Liver (tissue), 9 donors: Measurements from ENCODE around the gene HSPG2. TPM values are rescaled to one million over a fixed set of nuclear protein-coding genes. Genes with fewer than 3 reads are reported as not detected.

ENCODE experiments used
- DNase-seq: peaks from one replicate; pipeline ENCODE4 v3.0.0-alpha.2; 2017; ENCODE audit warnings: low spot score
- H3K27ac ChIP-seq, 2 donors: one replicate each; pipeline ENCODE4 v1.7.0; 2013; ENCODE audit warnings: inconsistent platforms in 2 of 2, low read length in 2 of 2, control low read depth in 1 of 2, low read depth in 1 of 2, mild to moderate bottlenecking in 1 of 2
- H3K27me3 ChIP-seq, 4 donors: one replicate each; pipeline versions ENCODE4 v1.6.1 to v1.7.0; 2013; ENCODE audit warnings: low read length in 3 of 4, inconsistent platforms in 1 of 4, mild to moderate bottlenecking in 1 of 4, moderate library complexity in 1 of 4; ENCODE audit not compliant: control insufficient read depth in 4 of 4, insufficient read depth in 4 of 4
- H3K36me3 ChIP-seq, 4 donors: one replicate each; pipeline versions ENCODE4 v1.6.1 to v1.7.0; 2013; ENCODE audit warnings: low read length in 3 of 4, mild to moderate bottlenecking in 3 of 4, low read depth in 1 of 4, moderate library complexity in 1 of 4; ENCODE audit not compliant: control insufficient read depth in 4 of 4, insufficient read depth in 3 of 4
- H3K4me1 ChIP-seq, 4 donors: one replicate each; pipeline versions ENCODE4 v1.6.1 to v1.7.0; 2013; ENCODE audit warnings: low read length in 3 of 4, mild to moderate bottlenecking in 3 of 4, moderate library complexity in 1 of 4; ENCODE audit not compliant: control insufficient read depth in 4 of 4, insufficient read depth in 4 of 4
- H3K4me3 ChIP-seq, 3 donors: one replicate each; pipeline versions ENCODE4 v1.6.1 to v1.7.0; 2013; ENCODE audit warnings: low read length in 3 of 3, control low read depth in 1 of 3, low read depth in 1 of 3, mild to moderate bottlenecking in 1 of 3
- H3K9ac ChIP-seq, 2 donors: one replicate each; pipeline ENCODE4 v1.7.0; 2013; ENCODE audit warnings: low read length in 2 of 2, mild to moderate bottlenecking in 2 of 2, moderate library complexity in 2 of 2, control low read depth in 1 of 2, low read depth in 1 of 2
- H3K9me3 ChIP-seq, 4 donors: one replicate each; pipeline versions ENCODE4 v1.6.1 to v1.7.0; 2013; ENCODE audit warnings: low read length in 3 of 4; ENCODE audit not compliant: control insufficient read depth in 4 of 4
- EGR1 ChIP-seq, 2 donors: IDR thresholded peaks; 2 replicates each; pipeline ENCODE4 v1.6.1; 2016 to 2018; ENCODE audit warnings: antibody characterized with exemption in 2 of 2, low read depth in 2 of 2
- FOXA1 ChIP-seq: IDR thresholded peaks from 2 replicates; pipeline ENCODE4 v1.6.1; 2016; ENCODE audit warnings: antibody characterized with exemption
- FOXA2 ChIP-seq: IDR thresholded peaks from 2 replicates; pipeline ENCODE4 v1.6.1; 2016; ENCODE audit warnings: antibody characterized with exemption
- GABPA ChIP-seq, 2 donors: IDR thresholded peaks in 1 of 2; conservative IDR thresholded peaks in 1 of 2; 2 replicates each; pipeline ENCODE4 v1.6.1; 2016; ENCODE audit warnings: antibody characterized with exemption in 2 of 2, mild to moderate bottlenecking in 1 of 2, moderate library complexity in 1 of 2
- HNF4A ChIP-seq, 2 donors: conservative IDR thresholded peaks; 2 replicates each; pipeline ENCODE4 v1.6.1; 2016; ENCODE audit warnings: antibody characterized with exemption in 2 of 2, mild to moderate bottlenecking in 2 of 2
- HNF4G ChIP-seq: IDR thresholded peaks from 2 replicates; pipeline ENCODE4 v1.6.1; 2016; ENCODE audit warnings: antibody characterized with exemption
- JUND ChIP-seq, 2 donors: IDR thresholded peaks; 2 replicates each; pipeline ENCODE4 v1.6.1; 2016; ENCODE audit warnings: antibody characterized with exemption in 2 of 2
- NR2F2 ChIP-seq: IDR thresholded peaks from 2 replicates; pipeline ENCODE4 v1.6.1; 2016; ENCODE audit warnings: antibody characterized with exemption
- RAD21 ChIP-seq, 2 donors: IDR thresholded peaks; 2 replicates each; pipeline ENCODE4 v1.6.1; 2016; ENCODE audit warnings: antibody characterized with exemption in 2 of 2, mild to moderate bottlenecking in 2 of 2
- RXRA ChIP-seq, 2 donors: IDR thresholded peaks; 2 replicates each; pipeline ENCODE4 v1.6.1; 2017 to 2018; ENCODE audit warnings: antibody characterized with exemption in 2 of 2, mild to moderate bottlenecking in 1 of 2
- SP1 ChIP-seq: IDR thresholded peaks from 2 replicates; pipeline ENCODE4 v1.6.1; 2018; ENCODE audit warnings: antibody characterized with exemption, mild to moderate bottlenecking
- TAF1 ChIP-seq: conservative IDR thresholded peaks from 2 replicates; pipeline ENCODE4 v1.6.1; 2016; ENCODE audit warnings: antibody characterized with exemption, mild to moderate bottlenecking
- YY1 ChIP-seq: IDR thresholded peaks from 2 replicates; pipeline ENCODE4 v1.6.1; 2016; ENCODE audit warnings: antibody characterized with exemption, mild to moderate bottlenecking
- WGBS: extraction: QIAGEN DNeasy Blood & Tissue Kit; methylation state at CpG from one replicate; pipeline ENCODE4 v1.1.7; 2013; 5-methylcytosine and 5-hydroxymethylcytosine counted together
- polyA plus RNA-seq, 2 donors: library from polyadenylated mRNA; stranded (reverse) in 1 of 2; unstranded in 1 of 2; fragments of 200-250 nt in 1 of 2; fragments of >200 nt in 1 of 2; fragmentation: Nextera tagmentation in 1 of 2; extraction: Ambion mirVana in 1 of 2; gene quantifications; one replicate each; pipeline versions ENCODE4 v1.2.1 to v1.2.3, GENCODE V29; 2013 to 2015
- total RNA-seq, 2 donors: library from RNA; depleted of rRNA; stranded (reverse); fragments of >200 nt; gene quantifications; one replicate each; pipeline ENCODE4 v1.2.3, GENCODE V29; 2014
- TF ChIP-seq, protein P1 (sequence below): IDR thresholded peaks from 2 replicates; pipeline ENCODE4 v1.6.1; 2016; ENCODE audit warnings: antibody characterized with exemption
- TF ChIP-seq, protein P2 (sequence below): IDR thresholded peaks from 2 replicates; pipeline ENCODE4 v1.6.1; 2016; ENCODE audit warnings: antibody characterized with exemption
- TF ChIP-seq, protein P3 (sequence below): fragments of 150-350 bp; IDR thresholded peaks from 2 replicates; pipeline ENCODE4 v1.5.1; 2017; ENCODE audit warnings: improper control_type of control experiment, low read depth, low read length; ENCODE audit not compliant: missing input control
- TF ChIP-seq, protein P4 (sequence below): IDR thresholded peaks from 2 replicates; pipeline ENCODE4 v1.6.1; 2016; ENCODE audit warnings: antibody characterized with exemption, mild to moderate bottlenecking
- TF ChIP-seq, protein P5 (sequence below): IDR thresholded peaks from 2 replicates; pipeline ENCODE4 v1.6.1; 2016; ENCODE audit warnings: antibody characterized with exemption
- donor health status: healthy.
- donor health status: healthy.
- donor health status: healthy.
- donor health status: healthy.
- donor health status: healthy.

Gene HSPG2
- total and polyA plus RNA-seq, 4 donors, result 5.6 to 43.9 (median 23.9) TPM

DNA sequence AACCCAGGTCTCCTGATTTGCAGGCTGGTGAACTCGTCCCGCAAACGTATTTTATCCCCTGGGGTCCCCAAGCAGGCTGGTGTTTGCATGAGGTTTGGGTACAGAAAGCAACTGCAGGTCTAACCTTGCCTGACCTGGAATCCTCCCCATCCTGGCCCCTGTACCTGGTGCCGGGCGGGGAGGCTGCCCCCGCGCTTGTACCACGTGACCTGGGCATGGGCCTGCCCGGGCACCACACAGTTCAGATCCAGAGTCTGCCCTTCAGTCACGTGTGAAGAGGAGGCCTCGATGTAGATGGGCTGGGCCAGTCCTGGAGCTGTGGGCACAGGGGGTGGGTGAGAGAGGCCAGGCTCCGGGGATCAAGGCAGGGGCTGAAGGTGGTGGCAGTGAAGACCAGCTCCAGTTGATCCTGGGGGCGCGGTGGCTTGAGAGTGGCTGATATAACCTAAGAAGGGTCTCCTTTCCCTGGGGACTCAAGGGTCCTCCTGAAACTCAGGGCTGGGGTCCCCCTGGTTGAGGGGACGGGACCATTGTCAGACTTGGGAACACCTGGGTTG lies 94.4 kb downstream of the HSPG2 start:
- no peak overlapping the region for H3K9ac ChIP-seq
- no peak for DNase-seq
- no peak overlapping the region for H3K27ac ChIP-seq
- H3K4me3 ChIP-seq, result no peak overlapping the region
- no peaks in the 10 kb centered on the region for H3K4me1 ChIP-seq
- H3K36me3 ChIP-seq, result peaks cover 0 to 5% (median 0%) of the 10 kb centered on the region in 4 donors
- 94% methylated on average over 15 of the region's 15 CpGs for WGBS
- no peaks in the 10 kb centered on the region for H3K27me3 ChIP-seq
- TF ChIP-seq, protein P1, sequence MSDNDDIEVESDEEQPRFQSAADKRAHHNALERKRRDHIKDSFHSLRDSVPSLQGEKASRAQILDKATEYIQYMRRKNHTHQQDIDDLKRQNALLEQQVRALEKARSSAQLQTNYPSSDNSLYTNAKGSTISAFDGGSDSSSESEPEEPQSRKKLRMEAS, result no peak
- TF ChIP-seq HNF4A (conservative IDR thresholded peaks at IDR 0.05) (no peak), NR2F2 (no peak), EGR1 (IDR thresholded peaks at IDR 0.05; ENCODE audit: low read depth in 2 of 2) (no peak)
- no peaks in the 10 kb centered on the region for H3K9me3 ChIP-seq

DNA sequence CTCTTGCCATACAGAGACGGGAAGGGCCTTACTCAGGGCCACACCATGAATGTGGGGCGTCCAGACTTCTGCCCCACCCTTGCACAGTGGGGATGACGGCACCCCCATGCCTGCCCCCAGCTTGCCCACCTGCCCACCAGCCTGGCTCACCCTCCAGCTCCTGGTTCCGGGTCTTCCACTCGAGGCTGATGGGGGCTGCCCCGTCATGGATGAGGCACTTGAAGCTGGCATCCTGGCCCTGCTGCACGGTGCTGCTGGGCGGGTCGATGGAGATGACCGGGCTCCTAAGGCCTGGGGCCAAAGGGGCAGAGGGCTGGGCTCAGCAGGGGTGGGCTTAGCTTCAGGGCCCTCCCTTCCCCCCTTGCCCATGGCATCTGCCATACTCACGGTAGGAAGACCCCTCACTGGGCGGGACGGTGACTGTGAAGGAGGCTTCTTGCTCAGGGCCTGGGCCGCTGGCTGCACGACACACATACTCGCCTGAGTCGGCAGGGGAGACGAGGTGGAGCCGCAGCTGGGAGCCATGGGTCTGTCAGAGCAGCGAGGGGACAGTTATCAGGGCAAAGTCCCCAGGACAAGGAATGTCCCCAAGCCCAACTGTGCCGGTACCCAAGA lies 95.2 kb downstream of the HSPG2 start:
- Histone ChIP-seq H3K4me3 (no peak overlapping the region), H3K36me3 (peaks cover 0 to 3% (median 0%) of the 10 kb centered on the region in 4 donors), H3K9ac (no peak overlapping the region), H3K27ac (no peak overlapping the region), H3K27me3 (no peaks in the 10 kb centered on the region), H3K4me1 (no peaks in the 10 kb centered on the region), H3K9me3 (no peaks in the 10 kb centered on the region)
- no peak for TF ChIP-seq FOXA2
- no peak for TF ChIP-seq RXRA (IDR thresholded peaks at IDR 0.05)
- TF ChIP-seq SP1, result no peak
- no peak for TF ChIP-seq RAD21 (IDR thresholded peaks at IDR 0.05)
- TF ChIP-seq EGR1 (IDR thresholded peaks at IDR 0.05; ENCODE audit: low read depth in 2 of 2), result no peak
- TF ChIP-seq, protein P1, result no peak
- TF ChIP-seq NR2F2, result no peak
- TF ChIP-seq, protein P2, sequence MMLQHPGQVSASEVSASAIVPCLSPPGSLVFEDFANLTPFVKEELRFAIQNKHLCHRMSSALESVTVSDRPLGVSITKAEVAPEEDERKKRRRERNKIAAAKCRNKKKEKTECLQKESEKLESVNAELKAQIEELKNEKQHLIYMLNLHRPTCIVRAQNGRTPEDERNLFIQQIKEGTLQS, result no peak
- TF ChIP-seq HNF4A (conservative IDR thresholded peaks at IDR 0.05), result no peak
- TF ChIP-seq TAF1, result no peak
- TF ChIP-seq, protein P3, sequence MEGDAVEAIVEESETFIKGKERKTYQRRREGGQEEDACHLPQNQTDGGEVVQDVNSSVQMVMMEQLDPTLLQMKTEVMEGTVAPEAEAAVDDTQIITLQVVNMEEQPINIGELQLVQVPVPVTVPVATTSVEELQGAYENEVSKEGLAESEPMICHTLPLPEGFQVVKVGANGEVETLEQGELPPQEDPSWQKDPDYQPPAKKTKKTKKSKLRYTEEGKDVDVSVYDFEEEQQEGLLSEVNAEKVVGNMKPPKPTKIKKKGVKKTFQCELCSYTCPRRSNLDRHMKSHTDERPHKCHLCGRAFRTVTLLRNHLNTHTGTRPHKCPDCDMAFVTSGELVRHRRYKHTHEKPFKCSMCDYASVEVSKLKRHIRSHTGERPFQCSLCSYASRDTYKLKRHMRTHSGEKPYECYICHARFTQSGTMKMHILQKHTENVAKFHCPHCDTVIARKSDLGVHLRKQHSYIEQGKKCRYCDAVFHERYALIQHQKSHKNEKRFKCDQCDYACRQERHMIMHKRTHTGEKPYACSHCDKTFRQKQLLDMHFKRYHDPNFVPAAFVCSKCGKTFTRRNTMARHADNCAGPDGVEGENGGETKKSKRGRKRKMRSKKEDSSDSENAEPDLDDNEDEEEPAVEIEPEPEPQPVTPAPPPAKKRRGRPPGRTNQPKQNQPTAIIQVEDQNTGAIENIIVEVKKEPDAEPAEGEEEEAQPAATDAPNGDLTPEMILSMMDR, result no peak
- no peak for TF ChIP-seq FOXA1
- TF ChIP-seq JUND (IDR thresholded peaks at IDR 0.05), result no peak
- TF ChIP-seq YY1, result no peak
- no peak for TF ChIP-seq GABPA (IDR thresholded peaks at IDR 0.05 in 1 of 2, conservative IDR thresholded peaks at IDR 0.05 in 1 of 2)
- TF ChIP-seq HNF4G, result no peak
- TF ChIP-seq, protein P4, sequence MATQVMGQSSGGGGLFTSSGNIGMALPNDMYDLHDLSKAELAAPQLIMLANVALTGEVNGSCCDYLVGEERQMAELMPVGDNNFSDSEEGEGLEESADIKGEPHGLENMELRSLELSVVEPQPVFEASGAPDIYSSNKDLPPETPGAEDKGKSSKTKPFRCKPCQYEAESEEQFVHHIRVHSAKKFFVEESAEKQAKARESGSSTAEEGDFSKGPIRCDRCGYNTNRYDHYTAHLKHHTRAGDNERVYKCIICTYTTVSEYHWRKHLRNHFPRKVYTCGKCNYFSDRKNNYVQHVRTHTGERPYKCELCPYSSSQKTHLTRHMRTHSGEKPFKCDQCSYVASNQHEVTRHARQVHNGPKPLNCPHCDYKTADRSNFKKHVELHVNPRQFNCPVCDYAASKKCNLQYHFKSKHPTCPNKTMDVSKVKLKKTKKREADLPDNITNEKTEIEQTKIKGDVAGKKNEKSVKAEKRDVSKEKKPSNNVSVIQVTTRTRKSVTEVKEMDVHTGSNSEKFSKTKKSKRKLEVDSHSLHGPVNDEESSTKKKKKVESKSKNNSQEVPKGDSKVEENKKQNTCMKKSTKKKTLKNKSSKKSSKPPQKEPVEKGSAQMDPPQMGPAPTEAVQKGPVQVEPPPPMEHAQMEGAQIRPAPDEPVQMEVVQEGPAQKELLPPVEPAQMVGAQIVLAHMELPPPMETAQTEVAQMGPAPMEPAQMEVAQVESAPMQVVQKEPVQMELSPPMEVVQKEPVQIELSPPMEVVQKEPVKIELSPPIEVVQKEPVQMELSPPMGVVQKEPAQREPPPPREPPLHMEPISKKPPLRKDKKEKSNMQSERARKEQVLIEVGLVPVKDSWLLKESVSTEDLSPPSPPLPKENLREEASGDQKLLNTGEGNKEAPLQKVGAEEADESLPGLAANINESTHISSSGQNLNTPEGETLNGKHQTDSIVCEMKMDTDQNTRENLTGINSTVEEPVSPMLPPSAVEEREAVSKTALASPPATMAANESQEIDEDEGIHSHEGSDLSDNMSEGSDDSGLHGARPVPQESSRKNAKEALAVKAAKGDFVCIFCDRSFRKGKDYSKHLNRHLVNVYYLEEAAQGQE, result no peak
- TF ChIP-seq, protein P5, sequence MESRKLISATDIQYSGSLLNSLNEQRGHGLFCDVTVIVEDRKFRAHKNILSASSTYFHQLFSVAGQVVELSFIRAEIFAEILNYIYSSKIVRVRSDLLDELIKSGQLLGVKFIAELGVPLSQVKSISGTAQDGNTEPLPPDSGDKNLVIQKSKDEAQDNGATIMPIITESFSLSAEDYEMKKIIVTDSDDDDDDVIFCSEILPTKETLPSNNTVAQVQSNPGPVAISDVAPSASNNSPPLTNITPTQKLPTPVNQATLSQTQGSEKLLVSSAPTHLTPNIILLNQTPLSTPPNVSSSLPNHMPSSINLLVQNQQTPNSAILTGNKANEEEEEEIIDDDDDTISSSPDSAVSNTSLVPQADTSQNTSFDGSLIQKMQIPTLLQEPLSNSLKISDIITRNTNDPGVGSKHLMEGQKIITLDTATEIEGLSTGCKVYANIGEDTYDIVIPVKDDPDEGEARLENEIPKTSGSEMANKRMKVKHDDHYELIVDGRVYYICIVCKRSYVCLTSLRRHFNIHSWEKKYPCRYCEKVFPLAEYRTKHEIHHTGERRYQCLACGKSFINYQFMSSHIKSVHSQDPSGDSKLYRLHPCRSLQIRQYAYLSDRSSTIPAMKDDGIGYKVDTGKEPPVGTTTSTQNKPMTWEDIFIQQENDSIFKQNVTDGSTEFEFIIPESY, result no peak
- no peak for DNase-seq
- WGBS, result 93% methylated on average over 21 of the region's 21 CpGs
